NT2/D1 (cell line): ENCODE results near the gene ACP6.

Source experiments
- YY1 ChIP-seq: IDR thresholded peaks from 2 replicates; pipeline ENCODE4 v1.6.1; 2011; ENCODE audit not compliant: insufficient read length, insufficient read depth
- ZNF274 ChIP-seq: IDR thresholded peaks from 2 replicates; pipeline ENCODE4 v1.6.1; 2011; ENCODE audit warnings: mild to moderate bottlenecking, low read depth, low read length

DNA sequence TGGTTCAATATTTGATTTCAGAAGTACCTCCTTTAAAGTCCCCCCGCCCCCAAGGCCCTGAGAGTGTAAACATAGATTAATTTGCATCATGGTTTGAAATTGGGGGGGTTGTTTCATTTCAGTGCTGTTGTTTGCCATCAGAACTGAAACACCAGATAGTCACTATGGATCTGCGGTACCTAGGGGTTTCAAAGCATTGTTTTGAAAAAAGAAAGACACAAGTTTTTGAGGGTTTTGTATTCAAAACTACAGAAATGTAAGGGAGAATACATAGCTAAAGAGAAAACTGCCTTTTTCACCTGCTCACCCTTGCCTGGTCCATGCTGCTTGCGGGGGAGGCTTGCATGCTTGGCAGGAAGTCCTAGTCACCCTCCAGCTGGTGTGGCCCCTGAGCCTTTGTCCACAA lies 59.3 kb downstream of the ACP6 start:
- TF ChIP-seq ZNF274 (no peak), YY1 (no peak)
